GM21529 (cell line): ENCODE measurements around the gene PRPSAP1.
"Not testable (repeated sequence)": the region's sequence is repeated elsewhere in the genome, so short reads cannot be mapped to it uniquely, and the experiment has no call there.

Source experiments
- ATAC-seq: cut with Tn5 transposase; IDR thresholded peaks from one replicate; pipeline ENCODE4 v1.9.1; 2021; ENCODE audit not compliant: unreplicated experiment

PRPSAP1 gene

DNA sequence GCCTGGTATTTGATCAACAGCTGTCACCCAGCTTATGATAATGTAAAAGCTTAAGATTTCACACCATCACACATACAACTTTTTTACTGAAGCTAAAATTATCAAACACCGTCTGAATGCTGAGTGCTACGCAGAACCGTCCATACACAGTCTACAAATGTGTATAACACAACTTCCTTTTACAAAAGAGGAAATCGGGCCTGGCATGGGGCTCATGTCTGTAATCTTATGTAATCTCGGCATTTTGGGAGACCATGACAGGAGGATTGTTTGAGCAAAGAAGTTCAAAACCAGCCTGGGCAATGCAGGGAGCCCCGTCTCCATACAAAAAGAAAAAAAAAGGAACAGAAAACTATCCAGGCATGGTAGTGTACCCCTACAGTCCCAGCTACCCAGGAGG lies 26.0 kb downstream of the PRPSAP1 start:
- ATAC-seq: no peak

GRCh38 chr17:76326306-76326705 lies 27.4 kb downstream of the PRPSAP1 start:
- no peak for ATAC-seq

DNA sequence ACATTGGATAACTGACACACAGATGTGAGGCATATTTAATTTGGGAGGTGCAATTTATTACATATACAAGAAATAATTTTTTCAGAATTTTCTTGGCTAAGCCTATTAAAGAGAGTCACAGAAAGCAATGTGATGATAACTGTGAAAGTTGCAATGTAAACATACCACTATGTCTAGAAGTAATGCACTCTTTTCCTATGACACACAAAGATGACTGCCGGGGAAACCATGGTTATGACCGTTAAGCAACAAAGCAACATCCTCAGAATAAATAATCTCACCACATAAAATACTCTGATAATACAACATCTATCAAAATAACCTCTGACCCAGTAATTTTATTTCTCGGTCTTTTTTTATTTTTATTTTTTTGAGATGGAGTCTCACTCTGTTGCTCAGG lies 35.1 kb downstream of the PRPSAP1 start:
- ATAC-seq: no peak

DNA sequence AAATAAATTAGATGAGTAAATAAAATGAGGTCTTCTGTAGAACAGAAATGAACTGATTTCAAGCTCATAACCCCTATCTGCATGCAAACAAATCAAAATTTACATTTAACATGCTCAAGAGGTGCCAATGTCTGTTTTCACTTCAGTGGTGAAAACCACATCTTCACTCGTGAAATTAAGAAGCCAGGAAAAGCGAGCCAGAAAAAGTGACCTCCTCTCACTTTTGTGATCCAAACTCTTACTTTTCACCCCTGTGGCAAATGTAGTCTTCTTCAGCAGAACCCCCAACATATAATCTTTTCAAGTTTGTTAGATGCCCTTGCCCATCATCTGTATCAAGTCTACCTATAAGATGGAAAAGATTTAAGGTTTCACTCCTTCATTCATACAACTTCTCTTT lies 36.2 kb downstream of the PRPSAP1 start:
- ATAC-seq: no peak

DNA sequence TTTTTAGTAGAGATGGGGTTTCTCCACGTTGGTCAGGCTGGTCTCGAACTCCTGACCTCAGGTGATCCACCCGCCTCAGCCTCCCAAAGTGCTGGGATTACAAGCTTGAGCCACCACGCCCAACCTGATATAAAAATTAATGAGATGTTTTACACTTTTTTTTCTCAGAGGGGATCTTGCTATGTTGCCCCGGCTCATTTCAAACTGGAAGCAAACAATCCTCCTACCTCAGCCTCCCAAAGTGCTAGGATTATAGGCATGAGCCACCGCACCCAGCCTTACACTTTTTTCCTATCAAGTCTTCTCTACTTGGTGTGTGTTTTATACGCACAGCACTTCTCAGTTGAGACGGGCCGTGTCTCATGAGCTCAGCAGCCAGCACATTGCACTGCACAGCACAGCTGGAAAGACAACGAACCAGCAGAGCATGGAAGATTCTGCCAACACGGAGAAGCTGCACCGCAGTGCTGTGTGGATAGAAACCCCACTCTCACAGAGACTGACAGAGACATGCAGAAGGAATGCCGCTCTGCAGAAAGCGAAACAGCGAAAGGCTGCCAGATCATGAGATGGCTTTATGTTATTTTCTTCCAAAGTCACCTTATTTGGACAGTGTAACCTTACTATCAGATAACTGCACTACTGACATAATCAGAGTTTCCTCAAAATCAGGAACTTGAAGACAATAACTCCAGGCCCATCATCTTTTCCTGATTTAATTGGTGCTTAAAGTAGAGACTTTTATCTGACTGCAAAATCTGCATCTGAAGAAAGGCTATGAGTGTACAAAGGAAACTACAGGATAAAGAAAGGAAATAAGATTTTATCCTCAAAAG lies 39.1 kb downstream of the PRPSAP1 start:
- ATAC-seq: no peak

DNA sequence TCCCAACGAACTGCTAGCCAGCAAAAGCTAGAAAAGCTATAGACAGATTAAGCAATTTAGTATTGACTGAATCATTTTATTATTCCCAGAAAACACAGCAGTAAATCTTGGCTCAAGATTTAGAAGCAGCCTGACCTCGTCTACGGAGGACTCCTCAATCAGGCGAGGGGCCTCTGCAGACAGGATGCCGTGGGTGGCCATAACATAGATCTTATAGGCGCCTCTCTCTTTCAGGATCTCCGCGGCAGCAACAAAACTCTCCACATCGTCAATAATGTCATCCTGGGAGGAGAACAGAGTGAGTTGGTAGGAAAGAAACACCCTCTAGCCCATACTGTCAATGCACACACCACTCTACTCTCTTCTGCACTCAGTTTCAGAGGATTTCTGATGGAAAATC lies 41.0 kb downstream of the PRPSAP1 start:
- ATAC-seq: no peak

DNA sequence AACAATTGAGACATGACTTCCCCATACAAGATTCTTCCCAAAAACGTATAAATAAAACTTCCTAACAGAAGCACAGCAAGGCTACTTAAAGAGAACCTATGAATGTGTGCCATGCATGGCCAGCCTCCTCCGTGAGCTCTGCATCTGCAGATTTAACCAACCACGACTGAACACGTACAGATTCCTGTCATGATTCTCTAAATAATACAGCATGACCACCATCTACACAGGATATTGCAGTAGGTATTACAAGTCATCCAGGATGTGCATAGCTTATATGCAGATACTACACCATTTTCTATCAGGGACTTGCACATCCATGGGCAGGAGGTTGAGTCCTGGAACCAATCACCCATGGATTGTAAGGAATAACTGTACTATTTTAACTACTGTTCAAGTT lies 44.3 kb downstream of the PRPSAP1 start:
- no peak for ATAC-seq

DNA sequence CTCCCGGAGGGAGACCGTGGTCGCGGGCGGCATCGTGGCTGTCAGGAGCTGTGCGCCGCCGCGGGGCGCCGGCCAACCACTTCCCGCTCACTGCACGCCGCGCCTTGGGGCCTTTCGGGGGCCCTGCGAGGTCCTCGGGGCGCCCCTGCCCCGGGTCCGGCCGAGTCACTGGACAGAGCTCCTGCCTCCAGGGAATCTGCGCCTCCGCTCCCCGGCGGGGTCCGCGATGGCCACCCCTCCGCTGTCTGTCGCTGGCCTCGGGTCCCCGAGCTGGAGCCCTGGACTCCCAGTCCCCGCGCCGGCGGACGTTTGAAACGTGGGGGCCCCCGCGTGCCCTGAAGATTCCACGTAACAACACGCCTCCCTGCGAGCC lies 45.8 kb downstream of the PRPSAP1 start, which contains the start of gene QRICH2:
Gene QRICH2, minus strand, starts transcription at position 311 of the 373 bp plus-strand sequence. Its CDS starts 278 bp downstream, at position 33.
- ATAC-seq: no peak

DNA sequence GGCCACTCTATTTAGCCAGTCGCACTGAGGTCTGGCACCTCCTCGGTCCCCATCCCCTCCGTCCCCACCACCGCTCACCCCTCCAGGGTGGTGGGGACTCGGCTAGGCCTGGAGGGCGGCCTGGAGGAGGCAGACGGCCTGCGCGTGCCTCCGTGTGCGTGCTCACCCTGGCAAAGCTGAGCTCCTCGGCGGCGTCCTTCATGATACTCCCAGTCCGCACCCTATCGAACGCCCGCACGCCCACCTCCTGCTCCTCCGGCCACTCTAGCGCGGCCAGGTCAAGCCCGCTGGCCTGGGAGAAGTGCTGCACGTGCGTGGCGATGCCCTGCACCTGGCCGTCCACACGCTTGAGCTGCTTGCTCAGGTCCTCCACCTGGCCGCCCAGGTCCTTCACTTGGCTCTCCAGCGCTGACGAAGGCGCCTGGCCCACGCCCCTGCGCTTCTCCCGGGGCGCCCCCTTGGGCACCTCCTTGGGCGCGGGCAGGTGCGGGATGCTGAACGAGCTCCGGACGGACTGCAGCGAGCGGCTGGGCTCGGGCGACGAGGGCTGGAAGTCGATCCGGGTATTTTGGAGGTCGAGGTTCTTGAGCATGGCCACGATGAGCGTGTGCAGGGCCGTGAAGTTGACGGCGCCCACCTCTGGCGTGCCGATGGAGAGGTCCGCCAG lies 46.3 kb downstream of the PRPSAP1 start:
- no peak for ATAC-seq

DNA sequence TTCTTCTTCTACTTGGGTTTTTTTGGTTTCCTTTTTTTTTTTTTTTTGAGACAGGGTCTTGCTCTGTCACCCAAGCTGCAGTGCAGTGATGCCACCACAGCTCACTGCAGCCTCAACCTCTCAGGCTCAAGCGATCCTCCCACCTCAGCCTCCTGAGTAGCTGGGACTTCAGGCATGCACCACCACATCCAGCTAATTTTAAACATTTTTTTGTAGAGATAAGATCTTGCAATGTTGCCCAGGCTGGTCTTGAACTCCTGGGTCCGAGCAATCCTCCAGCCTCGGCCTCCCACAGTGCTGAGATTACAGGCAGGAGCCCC lies 48.6 kb downstream of the PRPSAP1 start:
- ATAC-seq: not testable (repeated sequence)

GRCh38 chr17:76304226-76305134 lies 49.2 kb downstream of the PRPSAP1 start:
- ATAC-seq: no peak

DNA sequence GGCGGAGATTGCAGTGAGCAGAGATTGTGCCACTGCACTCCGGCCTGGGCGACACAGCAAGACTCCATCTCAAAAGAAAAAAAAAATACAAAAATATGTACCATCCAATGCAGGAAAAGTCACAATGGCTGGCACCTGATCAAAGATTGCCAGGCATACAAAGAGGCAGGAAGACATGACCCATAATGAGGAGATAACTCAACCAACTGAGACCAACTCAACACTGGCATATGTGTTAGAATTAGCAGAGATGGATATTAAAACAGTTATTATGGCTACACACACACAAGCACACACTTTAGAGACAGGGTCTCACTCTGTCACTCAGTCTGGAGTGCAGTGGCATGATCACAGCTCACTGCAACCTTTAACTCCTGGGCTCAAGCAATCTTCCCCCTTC lies 56.3 kb downstream of the PRPSAP1 start:
- no peak for ATAC-seq

GRCh38 chr17:76296889-76297288 lies 56.8 kb downstream of the PRPSAP1 start:
- ATAC-seq: no peak

GRCh38 chr17:76296186-76296585 lies 57.5 kb downstream of the PRPSAP1 start:
- ATAC-seq: no peak

DNA sequence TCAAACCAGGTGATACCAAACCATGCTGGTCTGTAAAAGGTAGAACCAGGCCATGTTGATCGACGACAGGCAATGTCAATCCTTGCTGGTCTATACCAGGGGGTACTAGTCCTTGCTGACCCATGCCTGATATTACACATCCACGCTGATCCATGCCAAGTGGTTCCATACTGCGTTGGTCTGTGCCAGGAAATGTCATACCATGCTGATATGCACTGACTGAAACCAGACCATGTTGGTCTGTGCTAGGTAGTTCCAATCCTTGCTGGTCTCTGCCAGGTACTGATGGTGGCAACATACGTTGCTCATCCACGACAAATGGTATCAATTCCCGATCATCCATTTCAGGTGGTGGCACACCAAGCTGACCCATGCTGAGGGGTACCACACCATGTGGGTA lies 60.6 kb downstream of the PRPSAP1 start:
- ATAC-seq: no peak

GRCh38 chr17:76292567-76292966 lies 61.1 kb downstream of the PRPSAP1 start:
- no peak for ATAC-seq

DNA sequence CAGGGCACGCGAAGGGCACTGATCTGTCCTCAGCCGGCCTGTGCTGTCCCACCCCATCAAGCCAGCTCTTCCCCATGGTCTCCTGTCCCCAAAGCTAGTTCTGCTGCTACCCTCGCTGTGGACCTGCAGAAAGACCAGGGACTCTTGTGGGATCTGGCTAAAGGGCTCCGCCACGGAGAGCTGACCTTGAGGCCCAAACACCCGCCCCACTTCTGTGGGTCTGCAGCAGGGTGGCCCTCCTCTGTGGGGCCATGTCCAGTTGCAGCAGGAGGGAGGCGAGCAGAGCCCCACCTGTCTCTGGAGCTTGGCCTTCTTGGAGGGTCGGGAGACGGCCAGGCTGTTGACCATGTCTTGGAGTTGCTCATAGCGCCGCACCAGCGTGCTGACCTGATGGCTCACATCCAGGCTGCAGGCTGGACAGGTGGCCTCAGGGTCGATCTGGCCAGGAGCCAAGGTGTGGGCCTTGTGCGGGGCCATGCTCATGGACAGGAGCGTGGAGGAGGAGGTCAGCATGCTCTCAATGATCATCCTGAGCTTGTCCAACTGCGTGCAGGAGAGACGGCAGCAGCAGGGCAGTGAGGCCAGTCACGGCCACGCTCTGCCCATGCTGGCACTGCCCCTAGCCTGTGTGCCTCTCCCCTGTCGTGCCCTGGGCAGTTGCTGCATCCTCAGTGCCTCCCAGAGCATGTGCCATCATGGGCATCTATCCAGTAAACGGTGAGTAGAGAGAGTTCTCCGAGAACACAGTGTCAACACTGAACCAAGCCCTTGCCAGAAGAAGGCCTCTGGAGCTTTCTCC lies 71.9 kb downstream of the PRPSAP1 start:
- no peak for ATAC-seq

GRCh38 chr17:76280650-76281049 lies 73.1 kb downstream of the PRPSAP1 start:
- ATAC-seq: no peak

- no peak for ATAC-seq
Measured at GRCh38 chr17:76279742-76280287, 73.9 kb downstream of the PRPSAP1 start.

GRCh38 chr17:76278952-76279741 lies 74.6 kb downstream of the PRPSAP1 start:
- ATAC-seq: no peak
